Hematopoietic multipotent progenitor cell treated with erythropoietin and hydrocortisone succinate and interleukin-3 and kit ligand, for 4 days (in vitro differentiated cells): ENCODE measurements around the gene STON2.

Source experiments
- DNase-seq: peaks from one replicate; pipeline ENCODE4 v3.0.0-alpha.2; 2015

STON2 gene

GRCh38 chr14:81418057-81418790, 18.1 kb upstream of the STON2 start:
- no peak for DNase-seq

- peak; percentile 79 for DNase-seq
Observed at GRCh38 chr14:81416981-81417380, 16.9 kb upstream of the STON2 start.

GRCh38 chr14:81416194-81416952, 16.2 kb upstream of the STON2 start:
- DNase-seq, result peak; percentile 73

- peak; percentile 23 for DNase-seq
Observed at GRCh38 chr14:81415781-81416180, 15.7 kb upstream of the STON2 start.

- DNase-seq, result no peak
Observed at GRCh38 chr14:81414123-81414522, 14.0 kb upstream of the STON2 start.

GRCh38 chr14:81412779-81413178, 12.7 kb upstream of the STON2 start:
- DNase-seq, result no peak

- DNase-seq, result no peak
Observed at GRCh38 chr14:81408595-81408994, 8.5 kb upstream of the STON2 start.

GRCh38 chr14:81406863-81407262, 6.7 kb upstream of the STON2 start:
- peak; percentile 41 for DNase-seq

- DNase-seq, result peak; percentile 89
Observed at GRCh38 chr14:81402123-81402495, 2.0 kb upstream of the STON2 start.

GRCh38 chr14:81401420-81402122, 1.4 kb upstream of the STON2 start:
- peak; percentile 76 for DNase-seq

GRCh38 chr14:81400852-81401251, 728 bp upstream of the STON2 start:
- DNase-seq, result peak; percentile 57

- no peak for DNase-seq
Observed at GRCh38 chr14:81398196-81398891, 1.8 kb downstream of the STON2 start.

GRCh38 chr14:81396113-81396512, 4.0 kb downstream of the STON2 start:
- peak; percentile 23 for DNase-seq

- DNase-seq, result no peak
Observed at GRCh38 chr14:81394739-81395138, 5.4 kb downstream of the STON2 start.

GRCh38 chr14:81392976-81393643, 7.0 kb downstream of the STON2 start:
- DNase-seq, result no peak

- DNase-seq, result no peak
Observed at GRCh38 chr14:81392052-81392451, 8.1 kb downstream of the STON2 start.

GRCh38 chr14:81390696-81391095, 9.4 kb downstream of the STON2 start:
- DNase-seq, result peak; percentile 23

GRCh38 chr14:81388336-81388735, 11.8 kb downstream of the STON2 start:
- no peak for DNase-seq

- no peak for DNase-seq
Observed at GRCh38 chr14:81386290-81386745, 13.8 kb downstream of the STON2 start.

- no peak for DNase-seq
Observed at GRCh38 chr14:81385886-81386285, 14.2 kb downstream of the STON2 start.

GRCh38 chr14:81385419-81385818, 14.7 kb downstream of the STON2 start:
- no peak for DNase-seq

- DNase-seq, result no peak
Observed at GRCh38 chr14:81384900-81385299, 15.2 kb downstream of the STON2 start.
